ENCODE results near the gene ARHGAP6.

- no peak for TF ChIP-seq CTCF (IDR thresholded peaks at IDR 0.05)
- no peak for TF ChIP-seq POLR2A (IDR thresholded peaks at IDR 0.05)
- TF ChIP-seq EP300 (IDR thresholded peaks at IDR 0.05) = no peak
These were observed 98.9 kb downstream of the ARHGAP6 start for GRCh38 chrX:11566789-11567188.

Measured in ovary (tissue), 3 donors.